ENCODE measurements around the gene ITGA3.

DNA sequence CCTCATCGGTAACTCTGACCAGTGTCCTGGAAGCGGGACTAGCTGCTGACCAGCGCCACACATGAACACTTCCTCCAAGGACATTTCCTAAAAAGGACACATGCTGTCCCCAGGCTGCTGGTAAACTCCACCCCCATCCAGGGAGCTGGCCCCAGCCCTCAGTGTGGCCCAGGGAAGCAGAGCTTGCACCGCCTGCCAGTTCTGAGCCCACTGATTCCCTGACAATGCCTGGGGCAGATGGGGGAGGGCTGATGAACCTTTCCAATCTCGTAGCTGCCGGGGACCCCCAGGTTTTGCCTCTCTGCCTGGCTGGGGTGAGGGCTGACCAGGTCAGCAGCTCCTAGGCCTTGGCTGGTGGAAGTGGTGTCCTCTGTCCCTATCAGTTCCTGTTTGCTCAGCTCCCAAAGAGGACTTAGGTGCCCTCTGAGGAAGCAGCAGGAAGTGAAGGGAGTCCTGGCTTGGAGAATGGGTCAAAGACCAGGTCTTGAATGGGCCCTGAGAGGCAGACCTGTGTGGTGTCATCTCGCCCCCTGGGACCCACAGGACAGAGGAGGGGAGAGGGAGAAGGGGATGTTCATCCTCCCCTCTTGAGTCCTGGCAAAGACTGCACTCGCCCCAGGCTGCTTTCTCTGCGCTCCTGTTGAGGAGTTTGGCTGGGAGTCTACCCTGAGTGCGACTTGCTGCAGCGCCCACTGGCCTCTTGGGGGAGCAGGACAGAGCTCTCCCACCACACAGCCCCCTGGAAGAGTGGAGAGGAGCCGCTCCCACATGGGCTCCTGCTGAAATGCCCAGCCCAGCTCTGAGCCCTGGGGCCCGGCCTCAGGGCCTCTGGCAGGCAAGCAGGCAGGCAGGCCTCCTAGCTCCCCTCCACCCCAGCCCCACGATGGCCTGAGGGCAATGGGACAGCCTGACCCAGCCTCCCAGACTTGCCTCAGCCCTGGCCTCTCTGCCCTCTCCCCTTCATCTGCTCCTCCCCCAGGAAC is 56.1 kb downstream of the ITGA3 start:
- TF ChIP-seq POLR2A (IDR thresholded peaks at IDR 0.05; ENCODE audit: borderline replicate concordance, extremely low read depth, insufficient read depth, insufficient read length) (no peak), EGR1 (IDR thresholded peaks at IDR 0.05; ENCODE audit: low read depth) (no peak), POLR2AphosphoS5 (IDR thresholded peaks at IDR 0.05; ENCODE audit: low read depth, low read length) (no peak), RAD21 (IDR thresholded peaks at IDR 0.05; ENCODE audit: low read depth) (no peak)
- TF ChIP-seq, protein P1, sequence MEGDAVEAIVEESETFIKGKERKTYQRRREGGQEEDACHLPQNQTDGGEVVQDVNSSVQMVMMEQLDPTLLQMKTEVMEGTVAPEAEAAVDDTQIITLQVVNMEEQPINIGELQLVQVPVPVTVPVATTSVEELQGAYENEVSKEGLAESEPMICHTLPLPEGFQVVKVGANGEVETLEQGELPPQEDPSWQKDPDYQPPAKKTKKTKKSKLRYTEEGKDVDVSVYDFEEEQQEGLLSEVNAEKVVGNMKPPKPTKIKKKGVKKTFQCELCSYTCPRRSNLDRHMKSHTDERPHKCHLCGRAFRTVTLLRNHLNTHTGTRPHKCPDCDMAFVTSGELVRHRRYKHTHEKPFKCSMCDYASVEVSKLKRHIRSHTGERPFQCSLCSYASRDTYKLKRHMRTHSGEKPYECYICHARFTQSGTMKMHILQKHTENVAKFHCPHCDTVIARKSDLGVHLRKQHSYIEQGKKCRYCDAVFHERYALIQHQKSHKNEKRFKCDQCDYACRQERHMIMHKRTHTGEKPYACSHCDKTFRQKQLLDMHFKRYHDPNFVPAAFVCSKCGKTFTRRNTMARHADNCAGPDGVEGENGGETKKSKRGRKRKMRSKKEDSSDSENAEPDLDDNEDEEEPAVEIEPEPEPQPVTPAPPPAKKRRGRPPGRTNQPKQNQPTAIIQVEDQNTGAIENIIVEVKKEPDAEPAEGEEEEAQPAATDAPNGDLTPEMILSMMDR (IDR thresholded peaks at IDR 0.05 in 2 of 3, conservative IDR thresholded peaks at IDR 0.05 in 1 of 3; ENCODE audit: borderline replicate concordance in 1 of 3, insufficient read depth in 1 of 3, low read depth in 2 of 3, low read length in 2 of 3) = no peak; a peak in 1 of 6 replicates
